ENCODE data around the gene CPAMD8.

GRCh38 chr19:16942583-16942982, 84.0 kb downstream of the CPAMD8 start:
- no peak for TF ChIP-seq YBX1 (IDR thresholded peaks at IDR 0.05)
- no peak for TF ChIP-seq E2F8 (IDR thresholded peaks at IDR 0.05; ENCODE audit: low read depth, partially characterized antibody)

Measured in GM12878 (cell line).